ENCODE measurements around the gene PCDHA3. TPM values are rescaled to one million over a fixed set of nuclear protein-coding genes. Genes with fewer than 3 reads are reported as not detected.

The PCDHA3 gene
- total RNA-seq (2022; extraction: Qiagen RNA extraction): 0.88 to 1.1 TPM (median 0.96 TPM) in 5 replicates

DNA sequence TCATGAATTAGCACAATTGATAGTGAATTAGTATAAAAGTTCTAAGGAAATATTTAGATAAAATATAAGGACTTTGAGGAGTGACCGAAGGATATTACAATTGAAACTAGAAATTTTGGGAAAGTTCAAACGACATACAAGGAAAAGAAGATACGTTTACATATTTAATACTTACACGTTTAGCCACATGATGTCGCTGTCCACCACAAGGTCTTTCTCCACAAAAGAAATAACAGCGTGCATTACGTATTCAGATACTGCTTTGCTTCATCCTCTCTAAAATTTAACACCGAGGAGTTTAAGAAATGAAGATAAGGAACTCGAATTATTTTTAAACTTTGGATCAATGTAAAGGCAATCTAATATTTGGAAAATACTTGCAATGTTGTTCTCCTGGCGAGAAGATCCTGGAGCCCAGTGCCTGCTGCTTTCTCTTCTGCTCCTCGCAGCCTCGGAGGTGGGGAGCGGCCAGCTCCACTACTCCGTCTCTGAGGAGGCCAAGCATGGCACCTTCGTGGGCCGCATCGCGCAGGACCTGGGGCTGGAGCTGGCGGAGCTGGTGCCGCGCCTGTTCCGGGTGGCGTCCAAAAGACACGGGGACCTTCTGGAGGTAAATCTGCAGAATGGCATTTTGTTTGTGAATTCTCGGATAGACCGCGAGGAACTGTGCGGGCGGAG lies at the start of gene PCDHA3:
TSS of gene PCDHA3 (plus strand) at position 242 of the 678 bp plus-strand sequence.

DNA sequence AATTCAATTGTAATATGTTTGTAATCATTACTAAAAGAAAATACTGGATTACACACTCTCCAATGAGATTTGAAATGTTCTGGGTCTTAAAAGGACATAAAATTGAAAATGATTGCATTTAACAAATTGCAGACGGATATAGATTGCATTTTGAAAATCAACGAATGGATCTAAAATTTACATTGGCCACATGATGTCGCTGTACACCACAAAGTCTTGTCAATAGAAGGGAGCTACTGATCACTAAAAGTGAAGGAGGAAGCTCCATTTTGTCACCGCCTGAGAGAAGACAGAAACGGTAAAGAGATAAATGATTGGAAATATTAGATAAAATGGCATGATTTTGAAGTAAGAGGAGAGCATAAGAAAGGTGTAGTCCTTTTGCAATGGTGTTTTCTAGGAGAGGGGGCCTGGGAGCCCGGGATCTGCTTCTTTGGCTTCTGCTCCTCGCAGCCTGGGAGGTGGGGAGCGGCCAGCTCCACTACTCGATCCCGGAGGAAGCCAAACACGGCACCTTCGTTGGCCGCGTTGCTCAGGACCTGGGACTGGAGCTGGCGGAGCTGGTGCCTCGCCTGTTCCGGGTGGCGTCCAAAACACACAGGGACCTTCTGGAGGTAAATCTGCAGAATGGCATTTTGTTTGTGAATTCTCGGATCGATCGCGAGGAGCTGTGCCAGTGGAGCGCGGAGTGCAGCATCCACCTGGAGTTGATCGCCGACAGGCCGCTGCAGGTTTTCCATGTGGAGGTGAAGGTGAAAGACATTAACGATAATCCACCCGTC lies 14.8 kb upstream of the PCDHA3 start, which contains the start of gene PCDHA1:
TSS of gene PCDHA1 (plus strand) at position 236 of the 782 bp plus-strand sequence.

DNA sequence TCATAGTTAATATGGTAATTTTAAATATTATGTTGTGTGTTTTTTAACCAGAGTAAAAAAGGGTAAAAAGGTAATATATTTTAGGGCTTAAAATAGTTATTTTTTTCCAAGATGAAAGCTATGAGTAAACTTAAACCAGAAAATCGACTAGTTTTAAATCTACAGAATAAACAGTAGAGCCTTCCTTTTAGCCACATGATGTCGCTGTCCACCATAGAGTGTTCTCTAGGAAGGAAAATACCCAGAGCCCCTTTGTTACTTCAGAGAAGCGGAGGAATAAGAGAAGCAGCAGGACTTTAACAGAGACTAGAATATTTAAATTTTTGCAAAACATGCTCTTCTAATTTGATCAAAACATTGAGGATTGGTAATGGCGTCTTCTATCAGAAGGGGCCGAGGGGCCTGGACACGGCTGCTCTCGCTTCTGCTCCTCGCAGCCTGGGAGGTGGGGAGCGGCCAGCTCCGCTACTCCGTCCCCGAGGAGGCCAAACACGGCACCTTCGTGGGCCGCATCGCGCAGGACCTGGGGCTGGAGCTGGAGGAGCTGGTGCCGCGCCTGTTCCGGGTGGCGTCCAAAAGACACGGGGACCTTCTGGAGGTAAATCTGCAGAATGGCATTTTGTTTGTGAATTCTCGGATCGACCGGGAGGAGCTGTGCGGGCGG lies 6.1 kb upstream of the PCDHA3 start, which contains the start of gene PCDHA2:
TSS of gene PCDHA2 (plus strand) at position 258 of the 664 bp plus-strand sequence.

DNA sequence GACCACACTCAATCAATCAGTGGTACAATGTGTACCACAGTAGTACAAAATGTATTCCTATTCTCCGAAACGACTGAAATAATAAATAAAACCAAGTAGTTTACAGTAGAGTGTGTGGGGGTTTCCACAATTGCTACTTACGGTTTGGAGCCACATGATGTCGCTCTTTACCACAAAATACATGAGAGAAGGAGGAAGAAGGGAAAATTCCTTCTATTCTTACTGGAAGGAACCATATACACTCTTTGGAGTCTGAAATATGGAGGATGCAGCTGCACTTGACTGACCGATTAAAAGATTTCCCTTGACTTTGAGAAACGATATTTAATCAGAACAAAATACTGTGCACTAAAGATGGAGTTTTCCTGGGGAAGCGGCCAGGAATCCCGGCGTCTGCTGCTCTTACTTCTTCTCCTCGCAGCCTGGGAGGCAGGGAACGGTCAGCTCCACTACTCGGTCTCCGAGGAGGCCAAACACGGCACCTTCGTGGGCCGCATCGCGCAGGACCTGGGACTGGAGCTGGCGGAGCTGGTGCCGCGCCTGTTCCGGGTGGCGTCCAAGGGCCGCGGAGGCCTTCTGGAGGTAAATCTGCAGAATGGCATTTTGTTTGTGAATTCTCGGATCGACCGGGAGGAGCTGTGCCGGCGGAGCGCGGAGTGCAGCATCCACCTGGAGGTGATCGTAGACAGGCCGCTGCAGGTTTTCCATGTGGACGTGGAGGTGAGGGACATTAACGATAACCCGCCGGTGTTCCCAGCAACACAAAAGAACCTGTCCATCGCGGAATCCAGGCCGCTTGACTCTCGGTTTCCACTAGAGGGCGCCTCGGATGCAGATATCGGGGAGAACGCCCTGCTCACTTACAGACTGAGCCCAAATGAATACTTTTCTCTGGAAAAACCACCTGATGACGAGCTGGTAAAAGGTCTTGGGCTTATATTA lies 6.2 kb downstream of the PCDHA3 start, which contains the start of gene PCDHA4:
TSS of gene PCDHA4 (plus strand) at position 235 of the 942 bp plus-strand sequence.

DNA sequence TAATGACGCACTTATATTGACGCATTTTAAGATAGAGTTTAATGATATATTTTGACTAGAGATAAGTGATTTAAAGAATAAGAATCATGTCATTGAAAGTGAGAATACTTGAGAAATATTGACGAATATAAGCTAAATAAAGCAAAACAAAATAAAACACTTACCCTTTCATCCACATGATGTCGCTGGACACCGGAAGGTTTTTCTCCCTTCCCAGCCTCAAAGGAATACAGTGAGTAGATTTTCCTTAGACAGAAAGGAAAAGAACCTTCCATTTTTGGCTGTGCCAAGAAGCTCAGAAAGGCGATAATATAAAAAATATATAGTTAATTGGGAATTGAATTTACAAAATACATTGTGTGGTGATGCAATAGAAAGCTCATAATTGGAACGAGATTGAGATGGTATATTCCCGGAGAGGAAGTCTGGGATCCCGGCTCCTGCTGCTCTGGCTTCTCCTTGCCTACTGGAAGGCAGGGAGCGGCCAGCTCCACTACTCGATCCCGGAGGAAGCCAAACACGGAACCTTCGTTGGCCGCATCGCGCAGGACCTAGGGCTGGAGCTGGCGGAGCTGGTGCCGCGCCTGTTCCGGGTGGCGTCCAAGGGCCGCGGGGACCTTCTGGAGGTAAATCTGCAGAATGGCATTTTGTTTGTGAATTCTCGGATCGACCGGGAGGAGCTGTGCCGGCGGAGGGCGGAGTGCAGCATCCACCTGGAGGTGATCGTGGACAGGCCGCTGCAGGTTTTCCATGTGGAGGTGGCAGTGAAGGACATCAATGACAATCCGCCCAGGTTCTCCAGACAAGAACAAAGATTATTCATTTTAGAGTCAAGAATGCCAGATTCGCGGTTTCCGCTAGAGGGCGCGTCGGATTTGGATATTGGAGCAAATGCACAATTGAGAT lies 20.8 kb downstream of the PCDHA3 start, which contains the start of gene PCDHA5:
TSS of gene PCDHA5 (plus strand) at position 239 of the 906 bp plus-strand sequence.

DNA sequence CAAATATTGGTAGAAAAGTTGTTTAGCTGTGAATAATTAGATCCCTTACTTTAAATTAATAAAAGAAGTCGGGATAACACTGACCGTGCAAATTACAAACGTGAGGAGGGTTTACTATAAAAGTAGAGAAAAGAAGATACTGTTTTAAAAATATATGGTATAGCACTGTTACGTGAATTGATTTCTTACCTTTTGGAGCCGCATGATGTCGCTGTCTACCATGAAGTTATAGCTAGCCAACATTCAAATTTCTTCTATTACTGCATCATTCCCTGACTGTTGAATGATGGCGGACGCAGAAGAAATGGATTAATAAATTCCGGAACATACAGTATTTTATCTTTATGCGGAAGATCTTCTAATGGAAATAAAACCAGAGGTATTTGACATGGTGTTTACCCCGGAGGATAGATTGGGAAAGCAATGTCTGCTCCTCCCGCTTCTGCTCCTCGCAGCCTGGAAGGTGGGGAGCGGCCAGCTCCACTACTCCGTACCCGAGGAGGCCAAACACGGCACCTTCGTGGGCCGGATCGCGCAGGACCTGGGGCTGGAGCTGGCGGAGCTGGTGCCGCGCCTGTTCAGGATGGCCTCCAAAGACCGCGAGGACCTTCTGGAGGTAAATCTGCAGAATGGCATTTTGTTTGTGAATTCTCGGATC lies 27.0 kb downstream of the PCDHA3 start, which contains the start of gene PCDHA6:
TSS of gene PCDHA6 (plus strand) at position 257 of the 658 bp plus-strand sequence. CDS start at position 389, 132 bp downstream.

DNA sequence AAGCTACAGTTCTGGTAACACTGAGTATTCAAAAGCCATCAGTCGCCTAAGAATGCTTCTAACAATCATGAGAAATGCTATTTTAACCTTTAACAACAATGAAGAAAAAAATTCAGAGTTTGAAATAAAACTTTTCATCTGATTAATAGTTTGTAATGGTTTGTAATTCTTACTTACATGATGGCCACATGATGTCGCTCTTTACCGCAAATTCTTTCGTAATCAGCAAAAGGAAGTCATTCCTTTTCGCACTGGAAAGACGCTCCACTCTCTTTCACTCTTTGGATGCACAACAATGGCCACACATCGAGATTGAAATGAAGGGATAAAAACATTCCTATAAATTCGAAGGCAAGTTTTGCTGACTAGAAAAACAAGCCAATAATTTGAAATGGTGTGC lies 33.1 kb downstream of the PCDHA3 start, which contains the start of gene PCDHA7:
TSS of gene PCDHA7 (plus strand) at position 277 of the 400 bp plus-strand sequence. CDS start at position 392, 115 bp downstream.

DNA sequence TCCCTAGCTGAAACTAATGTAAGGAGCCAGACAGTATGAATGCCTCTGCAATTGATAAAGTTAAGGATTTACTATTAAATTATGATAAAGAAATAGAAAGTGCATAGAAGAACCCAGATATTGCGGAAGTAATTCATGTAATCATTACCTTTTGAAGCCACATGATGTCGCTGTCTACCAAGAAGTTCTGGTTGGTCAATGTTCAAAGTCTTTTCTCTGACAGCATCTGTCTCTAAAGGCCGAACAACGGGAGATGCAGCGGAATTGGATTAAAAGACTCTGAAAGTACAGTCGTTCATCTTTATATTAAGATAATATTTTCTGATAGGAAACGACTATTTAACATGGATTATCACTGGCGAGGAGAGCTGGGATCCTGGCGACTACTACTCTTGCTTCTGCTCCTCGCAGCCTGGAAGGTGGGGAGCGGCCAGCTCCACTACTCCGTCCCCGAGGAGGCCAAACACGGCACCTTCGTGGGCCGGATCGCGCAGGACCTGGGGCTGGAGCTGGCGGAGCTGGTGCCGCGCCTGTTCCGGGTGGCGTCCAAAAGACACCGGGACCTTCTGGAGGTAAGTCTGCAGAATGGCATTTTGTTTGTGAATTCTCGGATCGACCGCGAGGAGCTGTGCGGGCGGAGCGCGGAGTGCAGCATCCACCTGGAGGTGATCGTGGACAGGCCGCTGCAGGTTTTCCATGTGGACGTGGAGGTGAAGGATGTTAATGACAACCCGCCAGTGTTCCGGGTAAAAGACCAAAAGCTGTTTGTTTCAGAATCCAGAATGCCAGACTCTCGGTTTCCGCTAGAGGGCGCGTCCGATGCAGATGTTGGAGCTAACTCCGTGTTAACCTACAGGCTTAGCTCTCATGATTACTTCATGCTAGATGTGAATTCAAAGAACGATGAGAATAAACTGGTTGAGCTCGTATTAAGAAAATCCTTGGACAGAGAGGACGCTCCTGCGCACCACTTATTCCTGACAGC lies 40.4 kb downstream of the PCDHA3 start, which contains the start of gene PCDHA8:
TSS of gene PCDHA8 (plus strand) at position 210 of the 985 bp plus-strand sequence. CDS start at position 345, 135 bp downstream.

DNA sequence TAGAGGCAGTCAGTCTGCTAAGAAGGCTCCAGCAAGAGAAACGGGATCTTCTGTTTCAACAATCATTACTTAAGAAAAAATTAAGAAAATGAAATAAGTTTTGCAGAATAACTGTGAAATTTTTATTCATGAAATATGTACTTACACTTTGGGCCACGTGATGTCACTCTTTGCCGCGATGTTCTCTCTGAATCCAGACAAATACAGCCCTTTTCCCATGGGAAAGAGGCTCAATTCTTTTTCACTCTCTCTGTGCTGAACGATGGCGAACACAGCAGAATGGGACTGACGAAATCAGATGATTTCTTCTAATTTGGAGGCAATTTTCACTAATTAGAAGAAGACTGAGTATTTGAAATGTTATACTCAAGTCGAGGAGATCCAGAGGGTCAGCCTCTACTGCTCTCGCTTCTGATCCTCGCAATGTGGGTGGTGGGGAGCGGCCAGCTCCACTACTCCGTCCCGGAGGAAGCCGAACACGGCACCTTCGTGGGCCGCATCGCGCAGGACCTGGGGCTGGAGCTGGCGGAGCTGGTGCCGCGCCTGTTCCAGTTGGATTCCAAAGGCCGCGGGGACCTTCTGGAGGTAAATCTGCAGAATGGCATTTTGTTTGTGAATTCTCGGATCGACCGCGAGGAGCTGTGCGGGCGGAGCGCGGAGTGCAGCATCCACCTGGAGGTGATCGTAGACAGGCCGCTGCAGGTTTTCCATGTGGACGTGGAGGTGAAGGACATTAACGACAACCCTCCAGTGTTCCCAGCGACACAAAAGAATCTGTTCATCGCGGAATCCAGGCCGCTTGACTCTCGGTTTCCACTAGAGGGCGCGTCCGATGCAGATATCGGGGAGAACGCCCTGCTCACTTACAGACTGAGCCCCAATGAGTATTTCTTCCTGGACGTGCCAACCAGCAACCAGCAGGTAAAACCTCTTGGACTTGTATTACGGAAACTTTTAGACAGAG lies 47.6 kb downstream of the PCDHA3 start, which contains the start of gene PCDHA9:
TSS of gene PCDHA9 (plus strand) at position 244 of the 964 bp plus-strand sequence. CDS start at position 358, 114 bp downstream.

Other genes starting within 250 kb of the PCDHA3 start
- gene SRA1, start 243.6 kb upstream of the PCDHA3 start, total RNA-seq (2022; extraction: Qiagen RNA extraction): 38.3 to 55.1 TPM (median 43.8 TPM) in 5 replicates
- gene APBB3, start 236.5 kb upstream of the PCDHA3 start, total RNA-seq (2022; extraction: Qiagen RNA extraction): 6.2 to 7.7 TPM (median 7.1 TPM) in 5 replicates
- gene SLC35A4, start 236.2 kb upstream of the PCDHA3 start, total RNA-seq (2022; extraction: Qiagen RNA extraction): 73.2 to 84.8 TPM (median 79.4 TPM) in 5 replicates
- gene CD14, start 167.9 kb upstream of the PCDHA3 start, total RNA-seq (2022; extraction: Qiagen RNA extraction): 4.2 to 5.3 TPM (median 4.5 TPM) in 5 replicates
- gene TMCO6, start 161.6 kb upstream of the PCDHA3 start, total RNA-seq (2022; extraction: Qiagen RNA extraction): 11.6 to 17.6 TPM (median 14.7 TPM) in 5 replicates
- gene NDUFA2, start 153.4 kb upstream of the PCDHA3 start, total RNA-seq (2022; extraction: Qiagen RNA extraction): 101 to 133 TPM (median 119 TPM) in 5 replicates
- 83.4 to 125 TPM (median 91.1 TPM) in 5 replicates for gene IK, start 153.2 kb upstream of the PCDHA3 start, total RNA-seq (2022; extraction: Qiagen RNA extraction)
- 27.6 to 30.9 TPM (median 29.4 TPM) in 5 replicates for gene WDR55, start 136.2 kb upstream of the PCDHA3 start, total RNA-seq (2022; extraction: Qiagen RNA extraction)
- gene DND1, start 127.5 kb upstream of the PCDHA3 start, total RNA-seq (2022; extraction: Qiagen RNA extraction): 0.44 to 1.0 TPM (median 0.92 TPM) in 5 replicates
- 75.2 to 87.0 TPM (median 79.6 TPM) in 5 replicates for gene HARS1, start 109.7 kb upstream of the PCDHA3 start, total RNA-seq (2022; extraction: Qiagen RNA extraction)
- gene HARS2, start 109.6 kb upstream of the PCDHA3 start, total RNA-seq (2022; extraction: Qiagen RNA extraction): 33.5 to 42.3 TPM (median 40.2 TPM) in 5 replicates
- gene ZMAT2, start 100.6 kb upstream of the PCDHA3 start, total RNA-seq (2022; extraction: Qiagen RNA extraction): 80.9 to 136 TPM (median 89.0 TPM) in 5 replicates
- gene PCDHA1, start 14.9 kb upstream of the PCDHA3 start, total RNA-seq (2022; extraction: Qiagen RNA extraction): 0.10 to 0.27 TPM (median 0.19 TPM) in 5 replicates
- 0.05 to 0.08 TPM (median 0.05 TPM) in 4 of 5 replicates, not detected in the other for gene PCDHA2, start 6.2 kb upstream of the PCDHA3 start, total RNA-seq (2022; extraction: Qiagen RNA extraction)
- gene PCDHA4, start 6.0 kb downstream of the PCDHA3 start, total RNA-seq (2022; extraction: Qiagen RNA extraction): 1.5 to 2.2 TPM (median 1.6 TPM) in 5 replicates
- gene PCDHA5, start 20.6 kb downstream of the PCDHA3 start, total RNA-seq (2022; extraction: Qiagen RNA extraction): 0.47 to 0.79 TPM (median 0.70 TPM) in 5 replicates
- gene PCDHA6, start 26.9 kb downstream of the PCDHA3 start, total RNA-seq (2022; extraction: Qiagen RNA extraction): 0.03 to 0.07 TPM (median 0.05 TPM) in 4 of 5 replicates, not detected in the other
- gene PCDHA7, start 33.2 kb downstream of the PCDHA3 start, total RNA-seq (2022; extraction: Qiagen RNA extraction): 0.06 to 0.15 TPM (median 0.12 TPM) in 5 replicates
- 0.02 to 0.13 TPM (median 0.05 TPM) in 5 replicates for gene PCDHA8, start 40.1 kb downstream of the PCDHA3 start, total RNA-seq (2022; extraction: Qiagen RNA extraction)
- gene PCDHA9, start 47.3 kb downstream of the PCDHA3 start, total RNA-seq (2022; extraction: Qiagen RNA extraction): 0.01 TPM in 1 of 5 replicates, not detected in the others
- 0.01 to 0.02 TPM (median 0.02 TPM) in 3 of 5 replicates, not detected in the others for gene PCDHA10, start 54.8 kb downstream of the PCDHA3 start, total RNA-seq (2022; extraction: Qiagen RNA extraction)
- 0.08 to 0.40 TPM (median 0.10 TPM) in 5 replicates for gene PCDHA11, start 67.9 kb downstream of the PCDHA3 start, total RNA-seq (2022; extraction: Qiagen RNA extraction)
- gene PCDHA12, start 74.3 kb downstream of the PCDHA3 start, total RNA-seq (2022; extraction: Qiagen RNA extraction): 2.6 to 3.4 TPM (median 3.0 TPM) in 5 replicates
- gene PCDHA13, start 81.1 kb downstream of the PCDHA3 start, total RNA-seq (2022; extraction: Qiagen RNA extraction): 0.05 to 0.20 TPM (median 0.06 TPM) in 3 of 5 replicates, not detected in the others
- 1.3 to 1.9 TPM (median 1.7 TPM) in 5 replicates for gene PCDHAC1, start 125.2 kb downstream of the PCDHA3 start, total RNA-seq (2022; extraction: Qiagen RNA extraction)
- 2.9 to 3.6 TPM (median 3.2 TPM) in 5 replicates for gene PCDHAC2, start 165.4 kb downstream of the PCDHA3 start, total RNA-seq (2022; extraction: Qiagen RNA extraction)